K562 (cell line): ENCODE results near the gene LRP1B. TPM values are rescaled to one million over a fixed set of nuclear protein-coding genes. Genes with fewer than 3 reads are reported as not detected.

Experiments
- ATAC-seq: fragments of 200-7000 bp; cut with Tn5 transposase; 3 replicates; pipeline ENCODE4 v1.9.1; 2020; ENCODE audit warnings: moderate library complexity
- BruUV-seq: library from RNA; stranded (reverse); fragments of 400-500 nt; replicated peaks from 2 replicates; lab custom pipeline; 2021; lab: Mats Ljungman, UMichigan
- CTCF ChIA-PET: fragments of 300-600 bp; formaldehyde crosslinking; extraction: SDS; loops from one replicate; lab custom pipeline; 2021; ENCODE audit warnings: low intra/inter-chr PET ratio; lab: Yijun Ruan, JAX
- POLR2A ChIA-PET: fragments of 300-600, 350-650 bp; sonication (Branson Sonifier 250); formaldehyde crosslinking; extraction: SDS; loops from one replicate; lab custom pipeline; 2021; ENCODE audit warnings: antibody characterized with exemption, inconsistent platforms; lab: Yijun Ruan, JAX
- DNase-seq, 4 experiments: peaks; one replicate each; pipeline versions ENCODE4 v3.0.0 to v3.0.0-alpha.2; 2011 to 2018; ENCODE audit warnings: low spot score in 3 of 4, mixed read lengths in 3 of 4; ENCODE audit errors: extremely low read depth in 1 of 4
- FAIRE-seq: peaks from 2 replicates; lab custom pipeline; 2011; peaks lifted over from hg19 to GRCh38; lab: Jason Lieb, UNC
- H2AFZ ChIP-seq: 2 replicates; pipeline ENCODE4 v1.6.0; 2011; ENCODE audit warnings: low read depth, low read length, control low read depth, inconsistent platforms
- H3K27ac ChIP-seq: fragments of 200-600 bp; 3 replicates; pipeline ENCODE4 v1.8.0; 2011; ENCODE audit warnings: low read depth, mild to moderate bottlenecking, control low read depth, inconsistent platforms, low read length, moderate library complexity, mixed read lengths; ENCODE audit errors: extremely low read depth
- H3K27me3 ChIP-seq, 2 experiments: fragments of 300-600 bp in 1 of 2; 2 replicates in 1 of 2; 3 replicates in 1 of 2; pipeline versions ENCODE4 v1.6.0 to v1.8.0; 2011; ENCODE audit warnings: inconsistent platforms in 2 of 2, low read length in 2 of 2, mild to moderate bottlenecking in 1 of 2, mixed read lengths in 1 of 2, moderate library complexity in 1 of 2; ENCODE audit not compliant: control insufficient read depth in 2 of 2, insufficient read depth in 2 of 2
- H3K36me3 ChIP-seq: fragments of 300-600 bp; 3 replicates; pipeline ENCODE4 v1.8.0; 2011; ENCODE audit warnings: mild to moderate bottlenecking, low read length, inconsistent platforms; ENCODE audit not compliant: control insufficient read depth, insufficient read depth
- H3K4me1 ChIP-seq, 2 experiments: fragments of 200-600 bp in 1 of 2; replicated peaks in 1 of 2; 2 replicates in 1 of 2; 3 replicates in 1 of 2; pipeline versions ENCODE4 v1.5.1 to v1.8.0; 2011; ENCODE audit warnings: inconsistent platforms in 2 of 2, low read length in 2 of 2, mild to moderate bottlenecking in 1 of 2, mixed read lengths in 1 of 2, moderate library complexity in 1 of 2; ENCODE audit not compliant: control insufficient read depth in 2 of 2, insufficient read depth in 2 of 2
- H3K4me2 ChIP-seq: 2 replicates; pipeline ENCODE4 v1.6.1; 2011; ENCODE audit warnings: low read length, control low read depth, inconsistent platforms, mixed read lengths; ENCODE audit not compliant: insufficient read depth
- H3K4me3 ChIP-seq: fragments of 200-600 bp; sonication (generic), shearing (Covaris generic); 2 replicates; pipeline ENCODE4 v1.5.1; 2016; ENCODE audit warnings: control low read depth, inconsistent platforms
- H3K79me2 ChIP-seq: fragments of 200-600 bp; 3 replicates; pipeline ENCODE4 v1.8.0; 2011; ENCODE audit warnings: low read length, inconsistent platforms; ENCODE audit not compliant: control insufficient read depth, insufficient read depth
- H3K9ac ChIP-seq, 2 experiments: 2 replicates each; pipeline versions ENCODE4 v1.6.0 to v1.6.1; 2011; ENCODE audit warnings: low read depth in 2 of 2, low read length in 2 of 2, control low read depth in 1 of 2, inconsistent platforms in 1 of 2, mild to moderate bottlenecking in 1 of 2, mixed read lengths in 1 of 2; ENCODE audit not compliant: insufficient read depth in 1 of 2
- H3K9me1 ChIP-seq: one replicate; pipeline ENCODE4 v1.6.0; 2011; ENCODE audit warnings: inconsistent platforms, mild to moderate bottlenecking, low read length, moderate library complexity; ENCODE audit not compliant: control insufficient read depth, insufficient read depth
- H3K9me3 ChIP-seq: replicated peaks from 2 replicates; pipeline ENCODE4 v1.5.1; 2011; ENCODE audit warnings: low read depth, low read length, inconsistent platforms; ENCODE audit not compliant: control insufficient read depth, insufficient read depth
- H4K20me1 ChIP-seq: replicated peaks from 2 replicates; pipeline ENCODE4 v1.6.1; 2011; ENCODE audit warnings: low read length, inconsistent platforms, mixed read lengths; ENCODE audit not compliant: control insufficient read depth, insufficient read depth
- FOXA3 ChIP-seq, 2 experiments: fragments of 450-650 bp in 1 of 2; sonication (generic) in 1 of 2; formaldehyde crosslinking; IDR thresholded peaks in 1 of 2; conservative IDR thresholded peaks in 1 of 2; 2 replicates each; pipeline versions ENCODE4 v1.4.0 to v1.8.0; 2020 to 2022; ENCODE audit warnings: mild to moderate bottlenecking in 2 of 2, missing genetic modification reagents in 1 of 2
- GATA2 ChIP-seq: sonication (generic); formaldehyde crosslinking; IDR thresholded peaks from 2 replicates; pipeline ENCODE4 v1.4.0; 2020; ENCODE audit warnings: mild to moderate bottlenecking, missing genetic modification reagents
- L3MBTL2 ChIP-seq: fragments of 450-650 bp; IDR thresholded peaks from 2 replicates; pipeline ENCODE4 v1.6.1; 2016; ENCODE audit warnings: mild to moderate bottlenecking, moderate library complexity
- MAFF ChIP-seq: IDR thresholded peaks from 2 replicates; pipeline ENCODE4 v1.6.1; 2012; ENCODE audit warnings: low read length, improper control_type of control experiment
- MCM5 ChIP-seq: fragments of 450-650 bp; IDR thresholded peaks from 2 replicates; pipeline ENCODE4 v1.6.1; 2016; ENCODE audit warnings: low read depth
- MEF2D ChIP-seq: conservative IDR thresholded peaks from 2 replicates; pipeline ENCODE4 v1.6.1; 2016; ENCODE audit warnings: low read depth, missing genetic modification characterization, missing compliant biosample characterization
- ZNF583 ChIP-seq: fragments of 250-450 bp; sonication (Bioruptor Pico); IDR thresholded peaks from 2 replicates; pipeline ENCODE4 v1.4.0; 2020
- in situ Hi-C: fragments of 300-500 bp; cut with MboI; formaldehyde crosslinking; loops from 4 replicates; pipeline ENCODE4 v1.15.0; 2018; ENCODE audit warnings: inconsistent platforms, mixed read lengths
- intact Hi-C: fragments of 100-400 bp; cut with micrococcal nuclease; formaldehyde crosslinking; loops from 2 replicates; pipeline ENCODE4 v1.14.2; 2022
- polyA plus RNA-seq, 8 experiments: library from polyadenylated mRNA; depleted of rRNA in 4 of 8; stranded (reverse) in 5 of 8; unstranded in 3 of 8; fragments of >200 nt; fragmentation: Nextera tagmentation in 2 of 8; fragmentation: Illumina TruSeq in 1 of 8; extraction: Ambion mirVana in 2 of 8; extraction: Trizol in 1 of 8; gene quantifications; 2 replicates each; pipeline versions ENCODE4 v1.2.1 to v1.2.3, GENCODE V29; 2011 to 2014; ENCODE audit warnings: inconsistent platforms in 1 of 8, missing spikeins in 1 of 8
- total RNA-seq, 7 experiments: library from RNA; depleted of rRNA in 6 of 7; stranded (reverse); fragments of >200 nt in 6 of 7; fragmentation: Illumina TruSeq in 2 of 7; extraction: Trizol in 2 of 7; gene quantifications; 2 replicates each; pipeline versions ENCODE4 v1.2.1 to v1.2.3, GENCODE V29; 2011 to 2021; ENCODE audit warnings: low replicate concordance in 1 of 7
- TF ChIP-seq, protein P1 (sequence below): fragments of 250-450 bp; sonication (Bioruptor Pico); IDR thresholded peaks from 2 replicates; pipeline ENCODE4 v1.6.1; 2021; ENCODE audit warnings: mild to moderate bottlenecking
- TF ChIP-seq, protein P2 (sequence below): fragments of 450-650 bp; IDR thresholded peaks from 2 replicates; pipeline ENCODE4 v1.6.1; 2016; ENCODE audit warnings: low read depth
- TF ChIP-seq, protein P3 (sequence below): sonication (generic); formaldehyde crosslinking; IDR thresholded peaks from 2 replicates; pipeline ENCODE4 v1.8.1; 2022; ENCODE audit warnings: missing genetic modification reagents
- TF ChIP-seq, protein P4 (sequence below): sonication (generic); formaldehyde crosslinking; IDR thresholded peaks from 2 replicates; pipeline ENCODE4 v1.8.1; 2023; ENCODE audit warnings: mild to moderate bottlenecking, missing genetic modification reagents, moderate library complexity

Gene LRP1B
- total and polyA plus RNA-seq, 9 of the 15 experiments (the other 6 are each of a cell fraction or from before 2014, with no cell fraction given) = not detected

DNA sequence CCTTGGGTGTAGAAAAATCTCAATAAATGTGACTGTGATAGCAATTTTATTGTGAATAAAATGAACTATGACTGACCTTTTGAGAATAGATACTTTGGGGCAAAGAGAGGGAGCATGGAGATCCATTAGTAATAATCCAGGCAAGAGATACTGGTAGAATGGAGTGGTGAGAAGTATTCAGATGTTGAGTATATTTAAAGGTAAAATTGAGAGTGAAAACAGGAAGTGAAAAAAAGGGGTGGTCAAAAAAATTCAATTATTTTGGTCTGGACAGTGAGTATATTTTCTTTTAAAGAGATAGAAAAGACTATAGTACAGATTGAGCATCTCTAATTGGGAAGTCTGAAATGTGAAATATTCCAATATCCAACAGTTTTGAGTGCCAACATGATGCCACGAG lies 1835.0 kb downstream of the LRP1B start (continued):
- no peak for TF ChIP-seq FOXA3 (CRISPR knock-in tag; conservative IDR thresholded peaks at IDR 0.05 in 1 of 2, IDR thresholded peaks at IDR 0.05 in 1 of 2)
- TF ChIP-seq L3MBTL2 = no peak
- TF ChIP-seq, protein P1, sequence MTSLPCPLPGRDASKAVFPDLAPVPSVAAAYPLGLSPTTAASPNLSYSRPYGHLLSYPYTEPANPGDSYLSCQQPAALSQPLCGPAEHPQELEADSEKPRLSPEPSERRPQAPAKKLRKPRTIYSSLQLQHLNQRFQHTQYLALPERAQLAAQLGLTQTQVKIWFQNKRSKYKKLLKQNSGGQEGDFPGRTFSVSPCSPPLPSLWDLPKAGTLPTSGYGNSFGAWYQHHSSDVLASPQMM (CRISPR knock-in tag) = no peak

DNA sequence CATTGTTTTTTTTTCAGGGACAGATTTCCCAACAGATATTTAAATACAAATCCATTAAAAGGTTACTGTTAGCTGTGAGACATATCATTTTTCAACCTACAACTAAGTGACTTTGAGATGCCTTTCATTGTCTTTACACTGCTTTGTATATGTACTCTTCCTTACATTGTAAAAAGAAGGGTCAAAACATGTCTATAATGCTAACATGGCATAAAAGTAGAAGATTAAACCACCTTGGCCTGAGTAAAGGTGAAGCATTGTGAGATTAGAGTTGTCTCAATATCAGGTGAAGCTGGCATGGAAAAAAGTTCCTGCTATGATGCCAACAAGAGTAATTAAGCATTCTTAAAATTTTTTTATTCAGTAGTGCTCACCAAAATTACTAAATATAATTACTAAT lies 1842.1 kb downstream of the LRP1B start:
- Histone ChIP-seq H3K9me1 (no peaks in the 10 kb centered on the region), H3K27me3 (no peaks in the 10 kb centered on the region), H3K27ac (no peak overlapping the region), H3K79me2 (no peaks in the 10 kb centered on the region), H4K20me1 (no peaks in the 10 kb centered on the region), H2AFZ (no peak overlapping the region), H3K36me3 (no peaks in the 10 kb centered on the region), H3K9ac (no peak overlapping the region), H3K4me1 (no peaks in the 10 kb centered on the region), H3K9me3 (no peaks in the 10 kb centered on the region), H3K4me3 (no peak overlapping the region), H3K4me2 (no peak overlapping the region)
- no peak for DNase-seq
- ATAC-seq = no peak
- intact Hi-C loops (no loop called here), in situ Hi-C loops (no loop called here)
- no peak for FAIRE-seq
- ChIA-PET POLR2A (no interaction called here), CTCF (no interaction called here)
- no TSS peak for BruUV-seq
- TF ChIP-seq MAFF (no peak), ZNF583 (CRISPR knock-in tag) (no peak), MEF2D (no peak), MCM5 (no peak), GATA2 (no peak)
- TF ChIP-seq, protein P2, sequence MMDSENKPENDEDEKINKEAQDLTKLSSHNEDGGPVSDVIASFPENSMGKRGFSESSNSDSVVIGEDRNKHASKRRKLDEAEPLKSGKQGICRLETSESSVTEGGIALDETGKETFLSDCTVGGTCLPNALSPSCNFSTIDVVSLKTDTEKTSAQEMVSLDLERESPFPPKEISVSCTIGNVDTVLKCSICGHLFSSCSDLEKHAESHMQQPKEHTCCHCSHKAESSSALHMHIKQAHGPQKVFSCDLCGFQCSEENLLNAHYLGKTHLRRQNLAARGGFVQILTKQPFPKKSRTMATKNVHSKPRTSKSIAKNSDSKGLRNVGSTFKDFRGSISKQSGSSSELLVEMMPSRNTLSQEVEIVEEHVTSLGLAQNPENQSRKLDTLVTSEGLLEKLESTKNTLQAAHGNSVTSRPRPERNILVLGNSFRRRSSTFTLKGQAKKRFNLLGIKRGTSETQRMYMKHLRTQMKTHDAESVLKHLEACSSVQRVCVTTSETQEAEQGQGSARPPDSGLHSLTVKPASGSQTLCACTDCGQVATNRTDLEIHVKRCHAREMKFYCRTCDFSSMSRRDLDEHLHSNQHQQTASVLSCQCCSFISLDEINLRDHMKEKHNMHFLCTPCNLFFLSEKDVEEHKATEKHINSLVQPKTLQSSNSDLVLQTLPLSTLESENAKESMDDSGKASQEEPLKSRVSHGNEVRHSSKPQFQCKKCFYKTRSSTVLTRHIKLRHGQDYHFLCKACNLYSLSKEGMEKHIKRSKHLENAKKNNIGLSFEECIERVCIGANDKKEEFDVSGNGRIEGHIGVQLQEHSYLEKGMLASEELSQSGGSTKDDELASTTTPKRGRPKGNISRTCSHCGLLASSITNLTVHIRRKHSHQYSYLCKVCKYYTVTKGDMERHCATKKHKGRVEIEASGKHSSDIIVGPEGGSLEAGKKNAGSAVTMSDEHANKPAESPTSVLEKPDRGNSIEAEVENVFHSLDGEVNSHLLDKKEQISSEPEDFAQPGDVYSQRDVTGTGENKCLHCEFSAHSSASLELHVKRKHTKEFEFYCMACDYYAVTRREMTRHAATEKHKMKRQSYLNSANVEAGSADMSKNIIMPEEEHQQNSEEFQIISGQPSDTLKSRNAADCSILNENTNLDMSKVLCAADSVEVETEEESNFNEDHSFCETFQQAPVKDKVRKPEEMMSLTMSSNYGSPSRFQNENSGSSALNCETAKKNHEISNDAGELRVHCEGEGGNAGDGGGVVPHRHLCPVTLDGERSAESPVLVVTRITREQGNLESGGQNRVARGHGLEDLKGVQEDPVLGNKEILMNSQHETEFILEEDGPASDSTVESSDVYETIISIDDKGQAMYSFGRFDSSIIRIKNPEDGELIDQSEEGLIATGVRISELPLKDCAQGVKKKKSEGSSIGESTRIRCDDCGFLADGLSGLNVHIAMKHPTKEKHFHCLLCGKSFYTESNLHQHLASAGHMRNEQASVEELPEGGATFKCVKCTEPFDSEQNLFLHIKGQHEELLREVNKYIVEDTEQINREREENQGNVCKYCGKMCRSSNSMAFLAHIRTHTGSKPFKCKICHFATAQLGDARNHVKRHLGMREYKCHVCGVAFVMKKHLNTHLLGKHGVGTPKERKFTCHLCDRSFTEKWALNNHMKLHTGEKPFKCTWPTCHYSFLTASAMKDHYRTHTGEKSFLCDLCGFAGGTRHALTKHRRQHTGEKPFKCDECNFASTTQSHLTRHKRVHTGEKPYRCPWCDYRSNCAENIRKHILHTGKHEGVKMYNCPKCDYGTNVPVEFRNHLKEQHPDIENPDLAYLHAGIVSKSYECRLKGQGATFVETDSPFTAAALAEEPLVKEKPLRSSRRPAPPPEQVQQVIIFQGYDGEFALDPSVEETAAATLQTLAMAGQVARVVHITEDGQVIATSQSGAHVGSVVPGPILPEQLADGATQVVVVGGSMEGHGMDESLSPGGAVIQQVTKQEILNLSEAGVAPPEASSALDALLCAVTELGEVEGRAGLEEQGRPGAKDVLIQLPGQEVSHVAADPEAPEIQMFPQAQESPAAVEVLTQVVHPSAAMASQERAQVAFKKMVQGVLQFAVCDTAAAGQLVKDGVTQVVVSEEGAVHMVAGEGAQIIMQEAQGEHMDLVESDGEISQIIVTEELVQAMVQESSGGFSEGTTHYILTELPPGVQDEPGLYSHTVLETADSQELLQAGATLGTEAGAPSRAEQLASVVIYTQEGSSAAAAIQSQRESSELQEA = no peak
- TF ChIP-seq, protein P3, sequence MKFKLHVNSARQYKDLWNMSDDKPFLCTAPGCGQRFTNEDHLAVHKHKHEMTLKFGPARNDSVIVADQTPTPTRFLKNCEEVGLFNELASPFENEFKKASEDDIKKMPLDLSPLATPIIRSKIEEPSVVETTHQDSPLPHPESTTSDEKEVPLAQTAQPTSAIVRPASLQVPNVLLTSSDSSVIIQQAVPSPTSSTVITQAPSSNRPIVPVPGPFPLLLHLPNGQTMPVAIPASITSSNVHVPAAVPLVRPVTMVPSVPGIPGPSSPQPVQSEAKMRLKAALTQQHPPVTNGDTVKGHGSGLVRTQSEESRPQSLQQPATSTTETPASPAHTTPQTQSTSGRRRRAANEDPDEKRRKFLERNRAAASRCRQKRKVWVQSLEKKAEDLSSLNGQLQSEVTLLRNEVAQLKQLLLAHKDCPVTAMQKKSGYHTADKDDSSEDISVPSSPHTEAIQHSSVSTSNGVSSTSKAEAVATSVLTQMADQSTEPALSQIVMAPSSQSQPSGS (CRISPR knock-in tag) = no peak
- TF ChIP-seq, protein P4, sequence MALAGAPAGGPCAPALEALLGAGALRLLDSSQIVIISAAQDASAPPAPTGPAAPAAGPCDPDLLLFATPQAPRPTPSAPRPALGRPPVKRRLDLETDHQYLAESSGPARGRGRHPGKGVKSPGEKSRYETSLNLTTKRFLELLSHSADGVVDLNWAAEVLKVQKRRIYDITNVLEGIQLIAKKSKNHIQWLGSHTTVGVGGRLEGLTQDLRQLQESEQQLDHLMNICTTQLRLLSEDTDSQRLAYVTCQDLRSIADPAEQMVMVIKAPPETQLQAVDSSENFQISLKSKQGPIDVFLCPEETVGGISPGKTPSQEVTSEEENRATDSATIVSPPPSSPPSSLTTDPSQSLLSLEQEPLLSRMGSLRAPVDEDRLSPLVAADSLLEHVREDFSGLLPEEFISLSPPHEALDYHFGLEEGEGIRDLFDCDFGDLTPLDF = no peak
